ENCODE results near the gene SLC49A3.

DNA sequence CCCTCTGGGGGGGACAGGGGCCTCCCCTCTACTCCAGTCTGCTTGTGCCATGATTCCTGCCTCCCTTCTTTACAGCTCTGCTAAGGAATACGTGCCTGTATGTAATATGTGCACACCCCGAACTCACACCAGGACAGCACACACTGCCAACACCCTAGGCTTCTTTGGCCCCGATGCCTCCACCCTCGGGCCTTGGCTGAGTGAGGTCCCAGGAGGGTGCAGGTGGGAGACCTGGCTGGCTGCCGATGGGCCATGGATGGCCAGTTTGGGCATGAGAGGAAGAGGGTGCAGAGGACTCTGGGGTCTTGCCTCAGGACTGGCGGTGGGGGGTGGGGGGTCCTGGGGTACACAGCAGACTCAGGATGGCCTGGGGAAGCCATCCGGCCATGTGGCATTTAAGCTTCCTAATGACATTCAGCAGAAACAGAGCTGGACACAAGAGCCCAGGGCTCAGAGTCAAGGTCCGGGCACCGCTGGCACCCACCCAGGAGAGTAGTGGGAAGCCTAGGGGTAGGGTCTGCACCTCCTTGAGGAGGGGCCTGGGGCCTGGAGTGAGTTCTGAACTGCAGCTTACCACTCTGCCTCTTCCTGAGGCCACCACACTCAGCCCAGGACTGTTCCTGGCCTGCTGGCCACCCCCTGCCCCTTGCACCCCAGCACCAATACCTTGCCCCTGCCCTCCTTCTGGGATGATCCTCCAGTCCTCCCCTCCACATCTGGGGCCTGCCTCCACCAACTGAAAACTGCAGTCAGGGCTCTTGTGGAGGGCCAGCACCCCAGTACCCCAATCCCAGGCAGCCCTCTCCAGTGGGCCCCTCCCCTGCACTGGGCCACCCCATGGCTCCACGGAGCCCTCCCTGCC is 14.6 kb upstream of the SLC49A3 start:
- TF ChIP-seq, protein P1, sequence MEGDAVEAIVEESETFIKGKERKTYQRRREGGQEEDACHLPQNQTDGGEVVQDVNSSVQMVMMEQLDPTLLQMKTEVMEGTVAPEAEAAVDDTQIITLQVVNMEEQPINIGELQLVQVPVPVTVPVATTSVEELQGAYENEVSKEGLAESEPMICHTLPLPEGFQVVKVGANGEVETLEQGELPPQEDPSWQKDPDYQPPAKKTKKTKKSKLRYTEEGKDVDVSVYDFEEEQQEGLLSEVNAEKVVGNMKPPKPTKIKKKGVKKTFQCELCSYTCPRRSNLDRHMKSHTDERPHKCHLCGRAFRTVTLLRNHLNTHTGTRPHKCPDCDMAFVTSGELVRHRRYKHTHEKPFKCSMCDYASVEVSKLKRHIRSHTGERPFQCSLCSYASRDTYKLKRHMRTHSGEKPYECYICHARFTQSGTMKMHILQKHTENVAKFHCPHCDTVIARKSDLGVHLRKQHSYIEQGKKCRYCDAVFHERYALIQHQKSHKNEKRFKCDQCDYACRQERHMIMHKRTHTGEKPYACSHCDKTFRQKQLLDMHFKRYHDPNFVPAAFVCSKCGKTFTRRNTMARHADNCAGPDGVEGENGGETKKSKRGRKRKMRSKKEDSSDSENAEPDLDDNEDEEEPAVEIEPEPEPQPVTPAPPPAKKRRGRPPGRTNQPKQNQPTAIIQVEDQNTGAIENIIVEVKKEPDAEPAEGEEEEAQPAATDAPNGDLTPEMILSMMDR (optimal IDR thresholded peaks at IDR 0.05 in 1 of 3, IDR thresholded peaks at IDR 0.05 in 1 of 3, conservative IDR thresholded peaks at IDR 0.05 in 1 of 3; ENCODE audit: extremely low read depth in 1 of 3, insufficient read depth in 2 of 3, low read length in 3 of 3), result no peak
- TF ChIP-seq EZH2 (IDR thresholded peaks at IDR 0.05; ENCODE audit: low read length), result no peak
